ENCODE measurements around the gene KSR2. TPM values are rescaled to one million over a fixed set of nuclear protein-coding genes. Genes with fewer than 3 reads are reported as not detected.
"Not testable (repeated sequence)": the region's sequence is repeated elsewhere in the genome, so short reads cannot be mapped to it uniquely, and the experiment has no call there.

KSR2 gene
- total RNA-seq, 1 donor = 0.10 TPM

DNA sequence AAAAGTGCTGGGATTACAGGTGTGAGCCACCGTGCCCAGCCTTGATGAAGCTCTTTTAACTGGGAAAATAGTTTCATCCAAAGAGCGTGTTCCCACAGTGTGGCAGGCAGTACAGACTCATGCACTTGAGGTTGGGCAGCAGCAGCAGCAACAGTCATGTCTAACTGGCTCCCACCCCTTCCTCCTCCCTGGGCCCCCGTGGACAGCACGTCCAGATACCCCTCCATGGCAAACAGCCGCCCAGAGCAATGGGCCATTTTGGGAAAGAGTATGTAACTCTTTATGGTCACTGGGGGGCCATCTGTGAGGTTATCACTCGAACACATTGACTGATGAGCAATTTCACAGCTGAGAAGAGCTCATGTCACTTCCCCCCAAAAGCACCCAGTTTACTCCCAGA is 328.3 kb downstream of the KSR2 start:
- Histone ChIP-seq H3K4me1 (ENCODE audit: insufficient read depth, low read length) (no peaks in the 10 kb centered on the region), H3K4me3 (ENCODE audit: low read length) (no peak overlapping the region), H3K9me3 (ENCODE audit: low read depth, low read length) (peaks cover 4% of the 10 kb centered on the region), H3K27me3 (ENCODE audit: insufficient read depth, low read length) (no peaks in the 10 kb centered on the region)

- H3K4me3 ChIP-seq (ENCODE audit: low read length) = no peak overlapping the region
- no peaks in the 10 kb centered on the region for H3K9me3 ChIP-seq (ENCODE audit: low read depth, low read length)
- no peaks in the 10 kb centered on the region for H3K27me3 ChIP-seq (ENCODE audit: insufficient read depth, low read length)
- H3K4me1 ChIP-seq (ENCODE audit: insufficient read depth, low read length) = no peaks in the 10 kb centered on the region
Observed at GRCh38 chr12:117629454-117629853, 339.3 kb downstream of the KSR2 start.

DNA sequence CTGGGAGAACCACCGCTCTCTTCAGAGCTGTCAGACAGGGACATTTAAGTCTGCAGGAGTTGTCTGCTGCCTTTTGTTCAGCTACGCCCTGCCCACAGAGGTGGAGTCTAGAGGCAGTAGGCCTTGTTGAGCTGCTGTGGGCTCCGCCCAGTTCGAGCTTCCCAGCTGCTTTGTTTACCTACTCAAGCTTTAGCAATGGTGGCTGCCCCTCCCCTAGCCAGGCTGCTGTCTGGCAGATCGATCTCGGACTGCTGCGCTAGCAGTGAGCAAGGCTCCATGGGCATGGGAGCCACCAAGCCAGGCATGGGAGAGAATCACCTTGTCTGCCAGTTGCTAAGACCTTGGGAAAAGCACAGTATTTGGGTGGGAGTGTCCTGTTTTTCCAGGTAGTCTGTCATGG is 340.1 kb downstream of the KSR2 start:
- H3K9me3 ChIP-seq (ENCODE audit: low read depth, low read length); H3K4me3 ChIP-seq (ENCODE audit: low read length); H3K27me3 ChIP-seq (ENCODE audit: insufficient read depth, low read length); H3K4me1 ChIP-seq (ENCODE audit: insufficient read depth, low read length): not testable (repeated sequence)

GRCh38 chr12:117622741-117623140 is 346.0 kb downstream of the KSR2 start:
- Histone ChIP-seq H3K9me3 (ENCODE audit: low read depth, low read length) (no peaks in the 10 kb centered on the region), H3K27me3 (ENCODE audit: insufficient read depth, low read length) (no peaks in the 10 kb centered on the region), H3K4me1 (ENCODE audit: insufficient read depth, low read length) (no peaks in the 10 kb centered on the region), H3K4me3 (ENCODE audit: low read length) (no peak overlapping the region)

- Histone ChIP-seq H3K27me3 (ENCODE audit: insufficient read depth, low read length) (no peaks in the 10 kb centered on the region), H3K4me1 (ENCODE audit: insufficient read depth, low read length) (no peaks in the 10 kb centered on the region), H3K4me3 (ENCODE audit: low read length) (no peak overlapping the region), H3K9me3 (ENCODE audit: low read depth, low read length) (no peaks in the 10 kb centered on the region)
Observed at GRCh38 chr12:117622087-117622486, 346.7 kb downstream of the KSR2 start.

GRCh38 chr12:117607778-117608177 is 361.0 kb downstream of the KSR2 start:
- H3K27me3 ChIP-seq (ENCODE audit: insufficient read depth, low read length) = no peaks in the 10 kb centered on the region
- H3K9me3 ChIP-seq (ENCODE audit: low read depth, low read length) = no peaks in the 10 kb centered on the region
- no peak overlapping the region for H3K4me3 ChIP-seq (ENCODE audit: low read length)
- H3K4me1 ChIP-seq (ENCODE audit: insufficient read depth, low read length) = no peaks in the 10 kb centered on the region

GRCh38 chr12:117606945-117607344 is 361.8 kb downstream of the KSR2 start:
- no peaks in the 10 kb centered on the region for H3K27me3 ChIP-seq (ENCODE audit: insufficient read depth, low read length)
- no peak overlapping the region for H3K4me3 ChIP-seq (ENCODE audit: low read length)
- no peaks in the 10 kb centered on the region for H3K4me1 ChIP-seq (ENCODE audit: insufficient read depth, low read length)
- H3K9me3 ChIP-seq (ENCODE audit: low read depth, low read length) = no peaks in the 10 kb centered on the region

DNA sequence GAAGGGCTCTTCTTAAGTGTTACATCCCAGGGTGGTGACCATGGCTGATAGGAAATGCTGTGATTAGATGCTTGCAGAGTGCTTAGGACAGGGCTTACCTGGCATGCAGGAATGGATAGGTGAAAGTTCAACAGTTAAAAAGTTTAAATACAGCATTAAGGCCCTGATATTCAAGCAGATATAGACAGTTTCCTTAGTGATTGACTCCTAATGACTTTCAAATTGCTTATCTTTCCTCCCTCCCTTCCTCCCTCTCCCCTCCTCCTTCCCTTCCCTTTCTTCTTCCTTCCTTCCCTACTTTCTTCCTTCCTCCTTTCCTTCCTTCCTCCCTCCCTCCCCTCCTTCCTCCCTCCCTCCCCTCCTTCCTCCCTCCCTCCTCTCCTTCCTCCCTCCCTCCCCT is 362.8 kb downstream of the KSR2 start:
- no peaks in the 10 kb centered on the region for H3K9me3 ChIP-seq (ENCODE audit: low read depth, low read length)
- no peaks in the 10 kb centered on the region for H3K4me1 ChIP-seq (ENCODE audit: insufficient read depth, low read length)
- no peak overlapping the region for H3K4me3 ChIP-seq (ENCODE audit: low read length)
- H3K27me3 ChIP-seq (ENCODE audit: insufficient read depth, low read length) = no peaks in the 10 kb centered on the region

DNA sequence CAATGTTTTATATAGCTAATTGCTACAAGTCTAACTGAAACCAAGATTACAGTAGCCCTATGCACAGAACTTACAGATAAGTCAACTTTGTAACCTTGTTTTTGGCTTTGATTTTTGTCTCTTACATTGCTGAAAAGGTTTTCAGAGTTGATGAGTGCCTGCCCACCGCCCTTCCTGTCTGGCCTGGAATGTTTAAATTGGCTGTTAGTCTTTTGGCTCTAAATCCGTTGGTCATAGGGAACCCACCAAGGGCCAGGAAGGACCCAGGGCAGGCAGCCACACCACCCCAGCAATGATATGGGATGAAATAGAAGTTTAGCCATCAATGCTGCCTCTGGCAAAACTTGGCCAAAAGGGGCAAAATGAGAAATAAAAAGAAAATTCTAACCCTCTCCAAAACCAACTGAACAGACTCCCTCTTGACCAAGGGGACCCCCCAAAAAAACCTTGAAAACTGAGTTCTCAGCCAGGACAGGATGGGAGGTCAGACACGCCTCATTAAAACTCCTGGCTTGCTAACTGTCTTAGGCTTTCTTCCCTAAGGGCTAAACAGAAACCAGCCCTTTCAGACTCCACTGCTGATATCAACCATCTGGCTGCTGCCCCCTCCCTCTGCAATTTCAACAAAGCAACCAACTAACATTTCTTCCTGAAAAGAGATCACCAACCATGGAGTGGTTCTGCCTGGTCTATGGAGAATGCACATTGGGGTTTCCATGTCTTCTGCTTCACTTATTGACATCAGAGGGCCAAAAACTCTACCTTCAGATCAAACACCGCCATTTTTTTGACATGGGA is 365.3 kb downstream of the KSR2 start:
- no peak overlapping the region for H3K4me3 ChIP-seq (ENCODE audit: low read length)
- no peaks in the 10 kb centered on the region for H3K4me1 ChIP-seq (ENCODE audit: insufficient read depth, low read length)
- H3K27me3 ChIP-seq (ENCODE audit: insufficient read depth, low read length) = no peaks in the 10 kb centered on the region
- no peaks in the 10 kb centered on the region for H3K9me3 ChIP-seq (ENCODE audit: low read depth, low read length)

GRCh38 chr12:117599849-117600248 is 368.9 kb downstream of the KSR2 start:
- Histone ChIP-seq H3K4me3 (ENCODE audit: low read length) (no peak overlapping the region), H3K4me1 (ENCODE audit: insufficient read depth, low read length) (no peaks in the 10 kb centered on the region), H3K9me3 (ENCODE audit: low read depth, low read length) (no peaks in the 10 kb centered on the region), H3K27me3 (ENCODE audit: insufficient read depth, low read length) (no peaks in the 10 kb centered on the region)

DNA sequence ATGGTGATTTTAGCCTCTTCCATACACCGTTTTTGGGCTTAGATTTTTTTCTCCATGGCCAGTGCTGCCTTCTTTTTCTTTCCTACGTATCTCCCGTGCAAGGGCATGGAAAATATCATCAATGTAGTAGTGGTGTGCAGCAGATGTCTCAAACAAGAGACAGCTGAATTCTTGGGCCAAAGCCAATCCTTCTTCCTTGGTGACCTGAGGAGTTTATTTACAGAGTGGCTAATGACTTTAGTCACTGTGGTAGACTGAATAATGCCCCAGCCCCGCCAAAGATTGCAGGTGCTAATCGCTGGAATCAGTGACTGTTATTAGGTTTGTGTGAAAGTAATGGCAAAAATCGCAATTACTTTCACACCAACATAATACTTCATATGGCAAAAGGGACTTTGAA is 371.8 kb downstream of the KSR2 start:
- Histone ChIP-seq H3K9me3 (ENCODE audit: low read depth, low read length) (no peaks in the 10 kb centered on the region), H3K27me3 (ENCODE audit: insufficient read depth, low read length) (no peaks in the 10 kb centered on the region), H3K4me3 (ENCODE audit: low read length) (no peak overlapping the region), H3K4me1 (ENCODE audit: insufficient read depth, low read length) (no peaks in the 10 kb centered on the region)

DNA sequence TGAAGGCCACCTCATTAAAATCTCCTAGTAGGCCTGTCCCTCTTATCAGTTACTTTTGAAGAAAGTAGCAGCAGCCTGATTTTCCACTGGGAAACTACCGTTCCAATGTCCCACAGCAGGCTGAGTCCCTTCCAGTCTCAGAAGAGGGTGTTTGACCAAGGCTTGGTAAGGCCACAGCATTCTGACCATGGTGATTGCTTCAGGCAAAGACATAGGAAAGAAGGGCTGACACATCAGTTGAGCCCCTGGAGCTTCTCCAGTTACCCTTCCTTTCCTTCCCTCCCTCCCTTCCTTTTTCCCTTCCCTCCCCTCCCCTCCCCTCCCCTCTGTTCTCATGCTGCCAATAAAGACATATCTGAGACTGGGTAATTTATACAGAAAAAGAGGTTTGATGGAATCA is 373.0 kb downstream of the KSR2 start:
- Histone ChIP-seq H3K4me3 (ENCODE audit: low read length) (no peak overlapping the region), H3K27me3 (ENCODE audit: insufficient read depth, low read length) (no peaks in the 10 kb centered on the region), H3K4me1 (ENCODE audit: insufficient read depth, low read length) (no peaks in the 10 kb centered on the region), H3K9me3 (ENCODE audit: low read depth, low read length) (no peaks in the 10 kb centered on the region)

DNA sequence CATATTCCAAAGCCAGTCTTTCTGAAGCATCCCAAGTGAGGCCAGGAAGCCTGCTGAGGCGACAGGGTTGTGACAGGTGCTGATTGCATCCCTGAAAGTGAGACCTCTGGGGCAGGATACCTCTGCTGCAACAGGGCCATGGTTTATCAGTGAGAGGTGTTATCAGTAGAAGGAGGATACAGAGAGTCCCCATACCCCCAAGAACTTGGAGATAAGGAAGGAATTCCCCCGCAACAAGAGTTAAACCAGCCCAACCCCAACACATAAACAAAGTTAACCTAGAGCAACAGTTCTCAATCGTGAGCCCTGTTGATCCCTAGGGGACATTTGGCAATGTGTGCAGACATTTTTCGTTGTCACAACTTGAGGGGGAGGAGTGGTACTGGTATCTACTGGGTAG is 374.3 kb downstream of the KSR2 start:
- H3K9me3 ChIP-seq (ENCODE audit: low read depth, low read length) = no peaks in the 10 kb centered on the region
- H3K4me1 ChIP-seq (ENCODE audit: insufficient read depth, low read length) = no peaks in the 10 kb centered on the region

GRCh38 chr12:117593815-117594400 is 374.9 kb downstream of the KSR2 start:
- Histone ChIP-seq H3K4me1 (ENCODE audit: insufficient read depth, low read length) (no peaks in the 10 kb centered on the region), H3K4me3 (ENCODE audit: low read length) (no peak overlapping the region), H3K9me3 (ENCODE audit: low read depth, low read length) (no peaks in the 10 kb centered on the region), H3K27me3 (ENCODE audit: insufficient read depth, low read length) (no peaks in the 10 kb centered on the region)

More for the DNA sequence above, 374.3 kb downstream of the KSR2 start:
- Histone ChIP-seq H3K4me3 (ENCODE audit: low read length) (no peak overlapping the region), H3K27me3 (ENCODE audit: insufficient read depth, low read length) (no peaks in the 10 kb centered on the region)

GRCh38 chr12:117592588-117593305 is 376.0 kb downstream of the KSR2 start:
- no peaks in the 10 kb centered on the region for H3K9me3 ChIP-seq (ENCODE audit: low read depth, low read length)
- H3K27me3 ChIP-seq (ENCODE audit: insufficient read depth, low read length) = no peaks in the 10 kb centered on the region
- H3K4me3 ChIP-seq (ENCODE audit: low read length) = no peak overlapping the region
- H3K4me1 ChIP-seq (ENCODE audit: insufficient read depth, low read length) = no peaks in the 10 kb centered on the region
